GM12872 (cell line): ENCODE results near the gene ODAD3.

Experiments
- TF ChIP-seq, protein P1 (sequence below): IDR thresholded peaks from 3 replicates; pipeline ENCODE4 v1.5.1; 2011; ENCODE audit warnings: low read depth, mild to moderate bottlenecking, low read length, moderate library complexity; ENCODE audit not compliant: insufficient read depth

Gene ODAD3

DNA sequence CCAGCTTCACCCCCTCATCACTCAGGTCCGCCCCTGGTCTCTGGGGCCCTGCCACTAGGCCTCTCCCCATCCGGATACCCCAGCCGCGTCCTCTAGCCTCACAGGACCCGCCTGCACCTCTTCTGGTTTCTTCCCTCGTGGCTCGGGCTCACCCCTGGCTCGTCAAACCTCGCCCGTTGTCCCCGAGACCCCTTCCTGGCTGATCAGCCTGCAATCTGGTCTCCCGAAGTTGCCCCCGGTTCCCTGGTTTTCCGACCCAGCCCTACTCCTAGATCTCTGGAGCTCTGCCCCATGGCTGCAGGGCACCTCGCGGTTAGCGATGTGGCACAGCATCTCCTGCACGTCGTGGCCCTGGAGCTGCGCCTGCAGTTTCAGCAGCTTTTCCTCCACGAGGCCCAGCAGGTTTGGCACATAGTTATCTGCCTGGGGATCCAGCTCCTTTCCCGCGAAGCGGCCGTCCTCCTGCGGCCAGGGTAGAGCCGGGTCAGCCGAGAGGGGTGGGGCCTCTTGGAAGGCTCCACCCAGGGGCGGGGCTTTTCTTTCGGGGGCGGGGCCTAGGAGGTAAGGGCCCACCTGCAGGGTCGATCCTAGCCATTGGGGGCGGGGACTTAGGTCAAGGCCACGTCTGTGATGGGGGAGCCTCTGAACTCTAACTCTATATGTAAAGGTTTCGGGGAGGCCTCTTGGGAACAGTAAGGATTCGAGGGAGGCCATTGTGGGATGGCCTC, 13.4 kb downstream of the ODAD3 start:
- TF ChIP-seq, protein P1, sequence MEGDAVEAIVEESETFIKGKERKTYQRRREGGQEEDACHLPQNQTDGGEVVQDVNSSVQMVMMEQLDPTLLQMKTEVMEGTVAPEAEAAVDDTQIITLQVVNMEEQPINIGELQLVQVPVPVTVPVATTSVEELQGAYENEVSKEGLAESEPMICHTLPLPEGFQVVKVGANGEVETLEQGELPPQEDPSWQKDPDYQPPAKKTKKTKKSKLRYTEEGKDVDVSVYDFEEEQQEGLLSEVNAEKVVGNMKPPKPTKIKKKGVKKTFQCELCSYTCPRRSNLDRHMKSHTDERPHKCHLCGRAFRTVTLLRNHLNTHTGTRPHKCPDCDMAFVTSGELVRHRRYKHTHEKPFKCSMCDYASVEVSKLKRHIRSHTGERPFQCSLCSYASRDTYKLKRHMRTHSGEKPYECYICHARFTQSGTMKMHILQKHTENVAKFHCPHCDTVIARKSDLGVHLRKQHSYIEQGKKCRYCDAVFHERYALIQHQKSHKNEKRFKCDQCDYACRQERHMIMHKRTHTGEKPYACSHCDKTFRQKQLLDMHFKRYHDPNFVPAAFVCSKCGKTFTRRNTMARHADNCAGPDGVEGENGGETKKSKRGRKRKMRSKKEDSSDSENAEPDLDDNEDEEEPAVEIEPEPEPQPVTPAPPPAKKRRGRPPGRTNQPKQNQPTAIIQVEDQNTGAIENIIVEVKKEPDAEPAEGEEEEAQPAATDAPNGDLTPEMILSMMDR = no peak

DNA sequence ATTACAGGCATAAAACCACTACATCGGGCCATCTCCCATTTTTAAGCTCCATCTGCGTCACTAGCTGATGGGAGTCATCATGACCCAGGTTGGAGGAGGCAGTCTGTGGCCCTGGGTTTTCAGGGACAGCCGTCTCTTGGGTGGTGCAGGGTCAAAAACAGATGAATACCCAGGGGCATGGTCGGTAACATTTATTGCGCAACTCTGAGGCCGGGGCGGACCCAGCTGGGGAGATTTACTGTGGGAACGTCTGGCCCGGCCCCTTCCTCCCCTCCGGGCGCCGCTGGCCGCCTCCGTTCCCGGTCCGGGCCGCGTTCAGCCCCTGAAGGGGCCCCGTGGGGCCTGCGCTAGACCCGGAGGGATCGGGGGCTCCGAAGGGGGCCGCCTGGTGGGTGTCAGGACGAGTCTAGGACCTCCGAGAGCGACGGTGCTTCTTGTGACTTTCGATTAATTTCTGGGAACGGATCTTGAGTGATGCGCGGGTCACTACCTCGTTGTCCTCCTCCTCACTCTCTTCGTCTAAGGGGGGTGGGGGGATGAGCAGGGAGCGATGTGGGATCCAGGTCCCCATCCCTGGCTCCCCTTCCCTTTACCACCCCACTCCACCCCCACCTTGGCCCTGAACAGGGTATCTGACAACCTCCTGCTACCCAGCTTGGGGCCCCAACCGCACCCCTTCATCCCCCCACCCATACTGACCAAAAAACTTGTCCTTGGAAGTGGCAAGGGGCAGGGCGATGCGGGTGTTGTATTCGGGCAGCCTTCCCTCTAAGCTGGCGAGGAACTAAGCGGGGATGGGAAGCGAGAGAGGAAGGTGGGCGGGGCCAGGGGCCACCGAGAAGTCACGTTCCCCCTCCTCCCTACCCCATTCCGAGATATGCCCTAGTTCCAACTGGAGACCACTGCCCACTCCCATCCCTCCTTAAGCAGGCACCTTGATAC, 14.2 kb downstream of the ODAD3 start:
- TF ChIP-seq, protein P1 = no peak

DNA sequence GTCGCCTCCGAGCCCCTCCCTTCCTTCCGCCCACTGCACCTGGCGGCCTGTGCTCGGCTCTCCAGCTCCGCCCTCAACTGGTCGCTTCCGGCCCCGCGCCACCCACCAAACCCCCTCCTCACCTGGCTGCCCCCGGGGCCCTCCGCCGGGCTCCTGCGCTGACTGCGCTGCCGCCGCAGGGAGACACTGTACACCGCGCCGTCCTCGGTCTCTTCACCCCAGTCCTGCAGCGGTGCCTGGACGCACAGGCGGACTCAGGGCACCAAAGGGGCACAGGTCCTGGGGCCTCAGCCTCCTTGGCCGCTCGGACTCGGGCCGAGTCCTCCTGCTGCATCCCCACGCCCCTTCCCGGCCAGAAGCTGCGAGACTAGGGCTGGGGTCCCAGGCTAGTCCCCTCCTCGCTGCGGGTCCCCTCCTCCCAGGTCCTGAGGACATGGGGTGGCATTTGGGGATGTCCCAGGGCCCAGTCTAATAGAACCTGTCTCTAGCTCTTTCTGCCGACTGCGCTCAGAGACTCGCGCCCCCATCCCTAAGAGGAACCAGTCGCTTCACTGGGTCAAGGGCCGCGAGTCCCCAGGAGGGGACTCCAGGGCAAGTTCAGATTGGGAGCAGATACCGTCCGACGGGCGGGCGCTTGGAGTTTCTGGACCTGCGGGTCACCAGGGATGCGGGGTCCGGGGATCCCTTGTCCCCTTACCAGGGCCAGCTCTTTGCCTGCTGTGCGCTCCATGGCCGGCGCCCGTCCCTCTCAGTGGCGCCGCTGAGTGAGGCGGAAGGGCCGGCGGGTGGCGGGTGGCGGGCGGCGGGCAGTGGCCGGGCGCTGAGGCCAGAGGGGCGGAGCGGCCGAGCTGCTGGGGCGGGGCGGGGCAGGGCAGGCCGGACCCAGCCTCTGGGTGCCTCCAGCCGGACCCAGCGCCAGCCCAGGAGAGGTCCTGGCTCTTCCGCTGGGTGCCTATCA, 16.1 kb downstream of the ODAD3 start, which contains the start of gene RGL3:
TSS of gene RGL3 (minus strand) at position 766 of the 958 bp plus-strand sequence. CDS start at position 730, 36 bp downstream.
- TF ChIP-seq, protein P1 = no peak

DNA sequence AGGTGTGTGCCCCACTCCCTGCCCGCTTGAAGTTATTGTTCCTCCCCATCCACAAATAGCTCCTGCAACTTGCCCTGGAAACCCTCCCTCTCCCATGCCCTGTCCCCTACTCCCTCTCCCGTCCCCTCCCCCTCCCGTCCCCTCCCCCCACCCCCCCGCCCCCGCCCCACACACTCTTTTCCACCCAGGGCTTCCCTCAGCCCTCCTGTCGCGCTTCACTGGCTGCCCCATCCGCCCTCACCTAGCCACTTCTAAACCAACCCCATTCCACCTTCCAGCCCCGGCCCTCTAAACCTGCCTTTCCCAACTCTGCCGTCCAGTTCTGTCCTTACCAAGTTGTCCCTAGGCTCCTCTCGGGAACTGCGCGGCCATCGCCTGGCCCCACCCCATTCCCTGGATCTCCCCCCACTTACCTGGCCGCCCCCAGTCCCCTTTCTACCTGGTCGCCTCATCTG, 16.8 kb downstream of the ODAD3 start:
- TF ChIP-seq, protein P1 = no peak

DNA sequence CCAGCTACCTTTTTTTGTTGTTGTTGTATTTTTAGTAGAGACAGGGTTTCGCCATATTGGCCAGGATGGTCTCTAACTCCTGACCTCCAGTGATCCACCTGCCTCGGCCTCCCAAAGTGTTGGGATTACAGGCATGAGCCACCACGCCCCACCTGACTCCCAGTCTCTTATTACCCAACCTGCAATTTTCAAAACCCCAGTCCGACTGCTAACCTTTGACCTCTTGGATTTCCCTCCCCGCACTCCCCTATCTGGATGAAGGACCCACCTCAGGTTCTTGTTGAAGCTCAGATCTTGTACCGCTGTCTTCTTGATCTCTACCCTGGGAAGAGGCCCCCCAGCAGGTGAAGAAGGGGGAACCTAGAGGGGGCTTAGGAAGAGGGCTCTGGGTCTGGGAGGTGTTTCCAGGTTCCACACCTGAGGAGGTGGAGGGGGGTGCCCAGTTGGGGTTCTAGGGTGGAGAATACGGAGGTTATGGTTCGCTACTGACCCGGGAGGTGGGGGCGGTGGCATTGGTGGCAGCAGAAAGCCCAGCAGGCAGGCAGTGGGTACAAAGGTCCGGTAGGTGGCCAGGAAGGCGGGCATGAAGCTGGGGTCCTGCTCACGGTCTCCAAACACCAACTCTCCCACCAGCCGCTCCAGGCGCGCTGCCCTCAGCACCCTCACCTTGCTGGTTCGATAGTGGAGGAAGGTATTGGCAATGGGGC, 18.4 kb downstream of the ODAD3 start:
- TF ChIP-seq, protein P1 = no peak

DNA sequence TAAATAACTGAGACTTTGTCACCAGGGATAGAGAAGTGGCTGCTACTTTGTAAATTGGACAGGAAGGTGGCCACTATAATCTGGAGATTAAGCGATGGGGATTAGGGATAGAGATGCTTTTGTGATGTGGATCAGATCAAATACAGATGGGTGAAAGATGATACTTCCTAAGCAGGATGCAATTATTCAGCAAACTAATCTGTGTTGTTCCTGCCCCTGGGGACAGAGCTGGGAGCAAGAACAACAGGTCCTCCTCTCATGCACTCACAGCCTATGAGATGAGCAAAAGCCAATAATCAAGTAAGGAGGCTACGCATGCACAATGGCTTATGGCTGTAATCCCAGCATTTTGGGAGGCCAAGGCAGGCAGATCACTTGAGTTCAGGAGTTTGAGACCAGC, 20.4 kb downstream of the ODAD3 start:
- TF ChIP-seq, protein P1 = no peak
